ENCODE data around the gene ILF3. TPM values are rescaled to one million over a fixed set of nuclear protein-coding genes. Genes with fewer than 3 reads are reported as not detected.
A peak's percentile ranks its signal among the peaks of the same experiment; 100 is the strongest.

The ILF3 gene
- total RNA-seq (55.0 and 78.4 TPM in 2 replicates), polyA plus RNA-seq (109 and 163 TPM in 2 replicates), polyA minus RNA-seq (ENCODE audit: low replicate concordance) (87.4 and 143 TPM in 2 replicates)
- 116 and 176 TPM in 2 replicates for polyA plus RNA-seq (2012)

DNA sequence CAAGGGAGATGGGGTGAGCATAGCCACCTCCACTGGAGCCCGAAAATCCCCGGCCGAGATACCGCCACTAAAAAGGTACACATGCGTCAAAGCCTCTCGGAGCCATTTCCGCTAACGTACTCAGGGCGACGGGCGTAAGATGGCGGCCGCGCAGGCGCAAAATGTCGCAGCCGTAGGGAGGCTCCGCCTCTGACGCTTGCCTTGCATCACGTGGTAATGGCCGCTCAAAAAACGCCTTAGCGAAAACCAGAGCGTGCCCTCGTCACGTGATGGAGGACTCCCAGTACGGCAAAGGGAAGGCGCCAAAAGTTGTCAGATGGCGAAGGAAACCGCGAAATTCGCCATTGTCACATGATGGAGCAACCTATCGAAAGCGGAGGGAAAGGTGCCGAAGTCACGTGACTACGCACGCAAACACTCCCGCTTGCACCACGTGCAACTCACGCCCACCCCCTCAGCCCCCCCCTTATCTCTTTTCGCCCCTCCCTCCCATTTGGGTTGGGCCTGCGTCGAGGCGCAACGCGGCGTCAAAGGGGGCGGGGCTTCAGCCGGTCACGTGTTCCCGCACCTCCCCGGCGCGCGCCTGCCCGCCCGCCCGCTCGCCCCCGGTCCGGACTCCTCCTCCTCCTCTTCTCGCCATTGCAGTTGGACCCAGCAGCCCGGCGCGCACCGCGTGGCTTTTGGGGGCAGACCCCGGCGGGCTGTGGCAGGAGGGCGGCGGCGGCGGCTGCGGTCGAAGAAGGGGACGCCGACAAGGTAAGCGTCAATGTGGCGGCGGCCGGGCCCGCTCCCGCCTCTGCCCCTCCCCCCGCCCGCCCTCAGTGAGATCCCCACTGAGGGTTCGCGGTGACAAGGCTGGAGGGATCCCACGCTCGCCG is at the start of gene ILF3:
ILF3 (plus strand) TSS at position 615 of the 878 bp plus-strand sequence. CDS start 16,260 bp downstream, outside the sequence.
- peaks cover 4% of the 10 kb centered on the region for H3K36me3 ChIP-seq (ENCODE audit: control insufficient read depth, insufficient read depth, low read length)
- TF ChIP-seq, protein P1, sequence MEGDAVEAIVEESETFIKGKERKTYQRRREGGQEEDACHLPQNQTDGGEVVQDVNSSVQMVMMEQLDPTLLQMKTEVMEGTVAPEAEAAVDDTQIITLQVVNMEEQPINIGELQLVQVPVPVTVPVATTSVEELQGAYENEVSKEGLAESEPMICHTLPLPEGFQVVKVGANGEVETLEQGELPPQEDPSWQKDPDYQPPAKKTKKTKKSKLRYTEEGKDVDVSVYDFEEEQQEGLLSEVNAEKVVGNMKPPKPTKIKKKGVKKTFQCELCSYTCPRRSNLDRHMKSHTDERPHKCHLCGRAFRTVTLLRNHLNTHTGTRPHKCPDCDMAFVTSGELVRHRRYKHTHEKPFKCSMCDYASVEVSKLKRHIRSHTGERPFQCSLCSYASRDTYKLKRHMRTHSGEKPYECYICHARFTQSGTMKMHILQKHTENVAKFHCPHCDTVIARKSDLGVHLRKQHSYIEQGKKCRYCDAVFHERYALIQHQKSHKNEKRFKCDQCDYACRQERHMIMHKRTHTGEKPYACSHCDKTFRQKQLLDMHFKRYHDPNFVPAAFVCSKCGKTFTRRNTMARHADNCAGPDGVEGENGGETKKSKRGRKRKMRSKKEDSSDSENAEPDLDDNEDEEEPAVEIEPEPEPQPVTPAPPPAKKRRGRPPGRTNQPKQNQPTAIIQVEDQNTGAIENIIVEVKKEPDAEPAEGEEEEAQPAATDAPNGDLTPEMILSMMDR (conservative IDR thresholded peaks at IDR 0.05 in 1 of 2, IDR thresholded peaks at IDR 0.05 in 1 of 2; ENCODE audit: low read depth in 1 of 2, low read length in 2 of 2) = no peak
- no peak for TF ChIP-seq EZH2 (IDR thresholded peaks at IDR 0.05; ENCODE audit: low read length, missing control alignments)

DNA sequence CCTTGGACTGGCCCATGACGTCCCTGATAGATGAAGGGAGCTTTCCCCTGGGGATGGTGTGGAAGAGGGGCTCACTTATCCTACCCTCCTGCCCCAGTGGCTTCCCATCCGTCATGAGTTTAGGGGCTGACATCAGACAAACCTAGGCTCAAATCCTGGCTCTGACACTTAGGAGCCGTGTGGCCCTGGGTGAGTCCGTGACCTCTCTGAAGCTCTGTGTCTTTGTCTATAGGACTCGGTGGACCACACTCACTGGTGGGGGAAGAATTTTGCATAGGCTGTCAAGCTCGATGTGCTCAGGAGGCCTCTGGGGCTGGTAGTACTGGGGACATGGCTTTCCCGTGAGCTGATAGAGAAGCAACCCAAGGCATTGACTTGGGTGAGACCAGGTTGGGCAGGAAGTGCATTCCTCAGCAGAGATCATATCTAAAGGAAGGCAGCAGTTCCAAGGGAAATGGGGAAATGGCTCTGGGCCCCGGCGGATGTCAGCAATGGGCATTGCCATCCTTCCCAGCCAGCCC is 49.6 kb upstream of the ILF3 start:
- Histone ChIP-seq H3K4me3 (replicated peaks in 1 of 4; ENCODE audit: control extremely low read depth in 1 of 4, insufficient read depth in 1 of 4, low read depth in 3 of 4, low read length in 4 of 4) (peak overlapping the region in 1 of 4 experiments; percentile 22), H3K4me1 (ENCODE audit: control insufficient read depth, extremely low read depth, insufficient read depth, low read length) (peaks cover 6% of the 10 kb centered on the region), H3K4me2 (ENCODE audit: extremely low read depth, insufficient read depth, low read length) (no peak overlapping the region), H3K36me3 (ENCODE audit: control insufficient read depth, insufficient read depth, low read length) (no peaks in the 10 kb centered on the region), H3K27ac (ENCODE audit: insufficient read depth, low read length) (peak overlapping the region; percentile 77), H3K9me3 (ENCODE audit: control insufficient read depth, insufficient read depth, low read depth, low read length) (no peaks in the 10 kb centered on the region), H3K9ac (ENCODE audit: insufficient read depth, low read length) (no peak overlapping the region), H4K20me1 (ENCODE audit: control insufficient read depth, extremely low read depth, insufficient read depth, low read length) (no peaks in the 10 kb centered on the region), H3K27me3 (ENCODE audit: control insufficient read depth, insufficient read depth, low read length) (peaks cover 5% of the 10 kb centered on the region), H2AFZ (ENCODE audit: low read length) (no peak overlapping the region), H3K79me2 (ENCODE audit: control insufficient read depth, insufficient read depth, low read length) (peaks cover 23% of the 10 kb centered on the region)
- TF ChIP-seq EZH2 (IDR thresholded peaks at IDR 0.05; ENCODE audit: low read length, missing control alignments) = no peak
- TF ChIP-seq, protein P1 (conservative IDR thresholded peaks at IDR 0.05 in 1 of 2, IDR thresholded peaks at IDR 0.05 in 1 of 2; ENCODE audit: low read depth in 1 of 2, low read length in 2 of 2) = no peak
- no peak for DNase-seq (ENCODE audit: low read depth in 2 of 2)

More for the DNA sequence above, at the start of gene ILF3:
- no peaks in the 10 kb centered on the region for H3K27me3 ChIP-seq (ENCODE audit: control insufficient read depth, insufficient read depth, low read length)
- H3K4me3 ChIP-seq (replicated peaks in 1 of 4; ENCODE audit: control extremely low read depth in 1 of 4, insufficient read depth in 1 of 4, low read depth in 3 of 4, low read length in 4 of 4) = peak within 1 kb of the TSS; percentile 94 to 99 (median 96)
- no peaks in the 10 kb centered on the region for H3K9me3 ChIP-seq (ENCODE audit: control insufficient read depth, insufficient read depth, low read depth, low read length)
- peak; percentile 100 for DNase-seq (ENCODE audit: low read depth in 2 of 2)
- peaks cover 3% of the 10 kb centered on the region for H4K20me1 ChIP-seq (ENCODE audit: control insufficient read depth, extremely low read depth, insufficient read depth, low read length)
- peak within 1 kb of the TSS; percentile 73 for H2AFZ ChIP-seq (ENCODE audit: low read length)
- peaks cover 2% of the 10 kb centered on the region for H3K4me1 ChIP-seq (ENCODE audit: control insufficient read depth, extremely low read depth, insufficient read depth, low read length)
- peak within 1 kb of the TSS; percentile 99 for H3K4me2 ChIP-seq (ENCODE audit: extremely low read depth, insufficient read depth, low read length)
- H3K79me2 ChIP-seq (ENCODE audit: control insufficient read depth, insufficient read depth, low read length) = peaks cover 51% of the 10 kb centered on the region
- peak within 1 kb of the TSS; percentile 99 for H3K27ac ChIP-seq (ENCODE audit: insufficient read depth, low read length)
- H3K9ac ChIP-seq (ENCODE audit: insufficient read depth, low read length) = peak within 1 kb of the TSS; percentile 99

DNA sequence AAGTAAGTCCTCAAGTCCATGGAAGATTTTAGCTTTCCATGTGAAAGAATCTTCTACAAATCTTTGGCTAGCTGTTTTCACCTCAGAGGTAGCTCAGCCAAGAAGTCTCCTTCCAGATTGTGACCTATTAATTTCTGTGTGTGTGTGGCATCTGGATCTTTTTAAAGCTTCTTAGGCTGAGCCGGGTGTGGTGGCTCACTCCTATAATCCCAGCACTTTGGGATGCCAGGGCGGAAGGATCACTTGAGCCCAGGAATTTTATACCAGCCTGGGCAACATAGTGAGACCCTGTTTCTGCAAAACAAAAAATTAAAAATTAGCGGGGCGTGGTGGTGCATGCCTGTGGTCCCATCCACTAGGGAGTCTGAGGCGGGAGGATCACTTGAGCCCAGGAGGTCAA is 42.2 kb upstream of the ILF3 start:
- no peaks in the 10 kb centered on the region for H3K27me3 ChIP-seq (ENCODE audit: control insufficient read depth, insufficient read depth, low read length)
- no peak overlapping the region for H2AFZ ChIP-seq (ENCODE audit: low read length)
- no peak overlapping the region for H3K27ac ChIP-seq (ENCODE audit: insufficient read depth, low read length)
- no peaks in the 10 kb centered on the region for H4K20me1 ChIP-seq (ENCODE audit: control insufficient read depth, extremely low read depth, insufficient read depth, low read length)
- no peaks in the 10 kb centered on the region for H3K36me3 ChIP-seq (ENCODE audit: control insufficient read depth, insufficient read depth, low read length)
- H3K9ac ChIP-seq (ENCODE audit: insufficient read depth, low read length) = no peak overlapping the region
- no peak overlapping the region for H3K4me3 ChIP-seq (replicated peaks in 1 of 4; ENCODE audit: control extremely low read depth in 1 of 4, insufficient read depth in 1 of 4, low read depth in 3 of 4, low read length in 4 of 4)
- H3K4me1 ChIP-seq (ENCODE audit: control insufficient read depth, extremely low read depth, insufficient read depth, low read length) = peaks cover 6% of the 10 kb centered on the region
- peaks cover 10% of the 10 kb centered on the region for H3K79me2 ChIP-seq (ENCODE audit: control insufficient read depth, insufficient read depth, low read length)
- no peaks in the 10 kb centered on the region for H3K9me3 ChIP-seq (ENCODE audit: control insufficient read depth, insufficient read depth, low read depth, low read length)
- TF ChIP-seq, protein P1 (conservative IDR thresholded peaks at IDR 0.05 in 1 of 2, IDR thresholded peaks at IDR 0.05 in 1 of 2; ENCODE audit: low read depth in 1 of 2, low read length in 2 of 2) = no peak
- TF ChIP-seq EZH2 (IDR thresholded peaks at IDR 0.05; ENCODE audit: low read length, missing control alignments) = no peak
- no peak for DNase-seq (ENCODE audit: low read depth in 2 of 2)
- H3K4me2 ChIP-seq (ENCODE audit: extremely low read depth, insufficient read depth, low read length) = no peak overlapping the region
